Measurements from ENCODE around the gene CHCHD10.
A peak's percentile ranks its signal among the peaks of the same experiment; 100 is the strongest.

The CHCHD10 gene

DNA sequence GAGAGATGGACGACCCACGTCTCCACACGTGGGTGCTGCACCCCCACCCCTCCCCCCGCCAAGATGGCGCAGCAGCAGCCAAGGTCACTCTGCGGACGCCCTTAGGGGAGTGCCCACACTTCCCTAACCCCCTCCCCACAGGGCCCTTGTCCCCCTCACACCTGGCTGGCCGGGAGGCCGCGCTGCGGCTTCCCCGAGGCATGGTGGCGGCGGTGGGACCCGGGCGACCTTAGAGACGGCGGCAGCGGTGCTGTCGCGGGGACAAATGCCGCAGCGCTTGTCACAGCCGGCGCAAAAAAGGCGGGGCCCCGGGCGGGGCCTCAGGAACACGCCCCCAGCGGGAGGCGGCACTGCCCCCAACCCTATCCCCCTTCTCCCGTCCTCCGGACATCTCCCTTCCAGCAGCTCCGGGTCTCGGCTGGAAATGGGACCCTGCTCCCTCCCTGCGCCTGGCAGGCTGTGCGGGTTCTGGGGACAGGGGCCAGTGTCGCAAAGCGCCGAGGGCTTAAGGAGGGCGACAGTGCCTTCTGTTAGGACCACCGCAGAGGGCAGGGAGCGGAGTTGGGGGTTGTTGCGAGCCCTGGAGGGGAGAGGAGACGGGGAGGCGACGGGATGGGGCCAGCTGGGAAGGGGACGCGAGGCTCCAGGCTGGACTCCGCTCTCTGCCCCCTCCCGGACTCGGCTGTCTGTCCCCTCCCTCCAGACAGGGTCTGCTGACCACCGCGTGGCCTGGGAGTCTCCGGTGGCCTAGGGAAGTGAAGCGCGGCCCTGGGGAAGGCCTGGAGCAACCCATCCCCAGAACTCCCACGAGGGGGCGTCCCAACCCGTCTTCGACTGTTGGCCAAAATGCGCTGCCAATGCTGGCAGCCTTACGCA, at the start of gene CHCHD10:
Gene CHCHD10 (minus strand): TSS at position 300 of the 876 bp plus-strand sequence. CDS start 98 bp downstream, at position 202.
- peak; percentile 92 for DNase-seq
- peaks cover 30% of the 10 kb centered on the region for H3K36me3 Mint-ChIP-seq (ENCODE audit: low read depth)
- peak within 1 kb of the TSS; percentile 88 for H3K27ac Mint-ChIP-seq
- peaks cover 50% of the 10 kb centered on the region for H3K4me1 Mint-ChIP-seq (ENCODE audit: low read depth)
- no peaks in the 10 kb centered on the region for H3K27me3 Mint-ChIP-seq
- no peaks in the 10 kb centered on the region for H3K9me3 Mint-ChIP-seq
- H3K4me3 Mint-ChIP-seq, result peak within 1 kb of the TSS; percentile 85

DNA sequence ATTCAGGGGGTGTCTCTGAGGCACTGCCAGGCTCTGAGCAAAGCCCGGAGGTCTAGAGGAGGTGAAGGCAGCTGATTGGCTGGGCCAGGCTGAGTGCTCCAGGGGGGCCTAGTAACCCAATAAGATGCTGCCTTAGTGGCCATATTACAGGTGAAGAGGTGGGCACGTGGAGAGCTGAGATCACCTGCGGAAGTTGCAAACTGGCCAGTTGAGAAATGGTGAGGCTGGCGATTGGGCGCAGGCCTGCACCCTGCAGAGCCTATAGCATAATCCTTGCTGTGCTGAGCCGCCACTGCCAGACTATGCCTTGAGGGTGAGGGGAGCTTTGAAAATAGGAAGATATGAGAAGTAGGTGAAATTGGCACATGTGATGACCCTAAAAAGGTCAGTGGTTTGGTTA, 49.4 kb upstream of the CHCHD10 start:
- H3K4me3 Mint-ChIP-seq, result no peak overlapping the region
- peaks cover 92% of the 10 kb centered on the region for H3K36me3 Mint-ChIP-seq (ENCODE audit: low read depth)
- no peaks in the 10 kb centered on the region for H3K9me3 Mint-ChIP-seq

DNA sequence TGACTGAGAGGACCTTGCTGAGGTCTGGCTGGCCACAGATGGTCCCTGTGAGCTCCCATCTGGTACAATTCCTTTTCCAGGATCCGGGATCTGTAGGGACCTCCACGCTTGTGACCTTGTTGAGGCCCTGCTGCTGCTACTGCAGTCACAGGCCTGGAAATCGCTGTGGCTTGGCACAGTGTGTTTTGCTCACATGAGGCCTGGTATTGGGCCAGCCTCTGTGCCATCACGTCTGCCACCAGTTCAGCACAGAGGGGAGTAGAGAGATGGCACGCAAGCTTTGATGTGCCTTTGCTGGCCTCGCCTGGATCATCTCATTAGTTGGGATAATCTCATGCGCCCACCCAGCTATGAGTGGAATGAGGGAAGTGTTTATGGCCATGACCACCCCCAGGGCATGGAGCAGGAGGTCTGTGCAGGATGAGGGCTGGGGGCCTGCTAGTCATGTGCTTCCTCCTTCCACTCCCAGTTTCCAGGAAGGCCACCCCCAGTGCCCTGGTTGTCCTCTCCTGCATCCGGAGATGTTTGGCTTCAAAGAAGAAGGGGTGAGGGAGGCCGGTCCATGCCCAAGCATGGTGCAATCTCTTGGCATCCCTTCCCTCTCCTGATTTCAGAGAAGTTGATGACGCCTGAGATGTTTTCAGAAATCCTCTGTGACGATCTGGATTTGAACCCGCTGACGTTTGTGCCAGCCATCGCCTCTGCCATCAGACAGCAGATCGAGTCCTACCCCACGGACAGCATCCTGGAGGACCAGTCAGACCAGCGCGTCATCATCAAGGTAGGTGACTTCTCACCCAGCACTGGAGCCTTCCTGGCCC, 48.6 kb upstream of the CHCHD10 start:
- DNase-seq, result no peak

More for the DNA sequence above, 49.4 kb upstream of the CHCHD10 start:
- Mint-ChIP-seq H3K27ac (no peak overlapping the region), H3K27me3 (no peaks in the 10 kb centered on the region), H3K4me1 (ENCODE audit: low read depth) (peaks cover 6% of the 10 kb centered on the region)
- no peak for DNase-seq

DNA sequence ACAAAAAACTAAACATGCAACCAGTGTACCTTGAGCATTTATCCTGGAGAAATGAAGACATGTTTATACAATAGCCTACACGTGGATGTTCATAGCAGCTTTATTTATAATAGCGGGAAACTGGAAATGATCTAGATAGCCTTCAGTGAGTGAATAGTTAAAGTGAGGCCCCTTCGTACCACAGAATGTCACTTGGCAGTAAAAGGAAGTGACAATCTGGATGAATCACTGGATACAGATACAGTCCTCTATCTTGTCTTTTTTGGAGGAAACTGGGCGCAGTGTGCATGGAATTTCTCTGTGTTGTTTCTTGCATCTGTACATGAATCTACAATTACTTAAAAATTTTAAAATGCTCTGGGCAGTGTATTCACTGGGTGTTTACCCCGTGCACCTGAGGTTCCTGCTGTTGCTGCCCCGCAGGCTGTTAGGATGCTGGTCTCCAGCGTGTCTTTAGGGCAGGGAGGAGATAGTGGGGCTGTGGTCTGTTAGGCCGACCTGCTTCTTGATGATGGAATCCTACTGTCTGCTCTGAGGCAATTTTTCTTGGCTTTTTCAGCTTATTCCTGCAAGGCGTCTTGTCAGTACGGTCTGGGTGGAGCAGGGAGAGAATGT, 47.9 kb upstream of the CHCHD10 start:
- no peak overlapping the region for H3K4me3 Mint-ChIP-seq
- peaks cover 3% of the 10 kb centered on the region for H3K4me1 Mint-ChIP-seq (ENCODE audit: low read depth)
- no peaks in the 10 kb centered on the region for H3K9me3 Mint-ChIP-seq
- H3K27me3 Mint-ChIP-seq, result no peaks in the 10 kb centered on the region
- DNase-seq, result no peak
- no peak overlapping the region for H3K27ac Mint-ChIP-seq
- H3K36me3 Mint-ChIP-seq (ENCODE audit: low read depth), result peaks cover 91% of the 10 kb centered on the region

More for the DNA sequence above, 48.6 kb upstream of the CHCHD10 start:
- H3K27me3 Mint-ChIP-seq, result no peaks in the 10 kb centered on the region
- H3K4me3 Mint-ChIP-seq, result no peak overlapping the region
- peaks cover 91% of the 10 kb centered on the region for H3K36me3 Mint-ChIP-seq (ENCODE audit: low read depth)
- H3K4me1 Mint-ChIP-seq (ENCODE audit: low read depth), result peaks cover 6% of the 10 kb centered on the region
- no peaks in the 10 kb centered on the region for H3K9me3 Mint-ChIP-seq
- no peak overlapping the region for H3K27ac Mint-ChIP-seq

DNA sequence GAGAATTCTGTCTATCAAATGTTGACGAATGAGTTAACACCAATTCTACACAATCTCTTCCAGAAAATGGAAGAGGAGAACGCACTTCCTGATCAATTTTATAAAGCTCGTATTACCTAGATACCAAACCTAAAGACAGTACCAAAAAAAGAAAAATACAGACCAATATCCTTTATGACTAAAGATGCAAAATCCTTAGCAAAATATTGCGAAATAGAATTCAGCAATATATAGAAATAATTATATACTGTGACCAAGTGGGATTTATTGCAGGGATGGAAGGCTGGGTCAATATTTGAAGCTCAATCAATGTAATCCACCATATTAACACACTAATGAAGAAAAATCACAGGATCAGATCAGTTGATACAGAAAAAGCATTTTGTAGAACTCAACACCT, 44.6 kb upstream of the CHCHD10 start:
- H3K27me3 Mint-ChIP-seq, result no peaks in the 10 kb centered on the region
- DNase-seq, result no peak
- no peak overlapping the region for H3K27ac Mint-ChIP-seq
- H3K9me3 Mint-ChIP-seq, result no peaks in the 10 kb centered on the region
- peaks cover 72% of the 10 kb centered on the region for H3K36me3 Mint-ChIP-seq (ENCODE audit: low read depth)
- no peaks in the 10 kb centered on the region for H3K4me1 Mint-ChIP-seq (ENCODE audit: low read depth)
- H3K4me3 Mint-ChIP-seq, result no peak overlapping the region

DNA sequence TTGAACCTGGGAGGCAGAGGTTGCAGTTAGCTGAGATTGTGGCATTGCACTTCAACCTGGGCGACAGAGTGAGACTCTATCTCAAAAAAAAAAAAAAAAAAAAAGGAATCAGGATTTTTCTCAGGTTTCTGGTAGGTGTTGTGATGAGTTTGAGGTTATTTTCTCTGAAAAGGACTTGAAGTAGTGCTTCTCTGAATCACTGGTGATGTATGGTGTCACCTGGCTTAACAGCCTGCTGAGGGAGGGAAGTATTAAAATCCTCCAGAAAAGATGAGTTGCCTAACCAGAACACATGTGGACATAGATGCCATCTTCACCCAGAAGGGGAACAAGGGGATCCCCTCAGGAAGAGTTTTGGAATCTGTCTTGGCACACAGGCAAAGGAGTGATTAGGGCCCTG, 39.1 kb upstream of the CHCHD10 start:
- DNase-seq, result no peak
- H3K27me3 Mint-ChIP-seq, result no peaks in the 10 kb centered on the region
- peaks cover 81% of the 10 kb centered on the region for H3K36me3 Mint-ChIP-seq (ENCODE audit: low read depth)
- H3K4me1 Mint-ChIP-seq (ENCODE audit: low read depth), result no peaks in the 10 kb centered on the region
- H3K27ac Mint-ChIP-seq, result peak overlapping the region; percentile 41
- no peak overlapping the region for H3K4me3 Mint-ChIP-seq
- no peaks in the 10 kb centered on the region for H3K9me3 Mint-ChIP-seq

DNA sequence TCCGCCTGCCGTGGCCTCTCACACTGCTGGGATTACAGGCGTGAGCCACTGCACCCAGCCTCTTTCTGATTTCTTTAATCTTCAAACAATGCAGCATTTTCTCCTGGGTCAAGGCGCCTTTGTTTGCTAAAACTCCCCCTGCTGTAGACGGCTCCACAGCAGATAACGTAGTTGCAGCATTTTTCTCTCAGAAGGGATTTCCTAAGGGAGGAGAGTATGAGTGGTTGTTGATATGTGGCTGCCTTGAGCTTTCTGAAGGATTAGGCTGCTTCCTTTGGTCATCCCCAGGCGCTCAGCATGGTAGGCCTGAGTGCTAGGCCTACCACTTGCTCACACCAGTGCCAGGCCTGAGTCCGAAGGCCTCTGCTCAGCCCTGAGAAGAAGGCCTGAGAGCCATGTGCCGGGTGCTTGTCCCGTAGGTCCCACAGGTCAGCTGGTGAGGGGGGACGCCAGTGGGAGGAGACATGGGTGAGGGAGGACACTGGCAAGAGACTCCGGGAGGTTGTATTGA, 37.1 kb upstream of the CHCHD10 start:
- no peaks in the 10 kb centered on the region for H3K4me1 Mint-ChIP-seq (ENCODE audit: low read depth)

DNA sequence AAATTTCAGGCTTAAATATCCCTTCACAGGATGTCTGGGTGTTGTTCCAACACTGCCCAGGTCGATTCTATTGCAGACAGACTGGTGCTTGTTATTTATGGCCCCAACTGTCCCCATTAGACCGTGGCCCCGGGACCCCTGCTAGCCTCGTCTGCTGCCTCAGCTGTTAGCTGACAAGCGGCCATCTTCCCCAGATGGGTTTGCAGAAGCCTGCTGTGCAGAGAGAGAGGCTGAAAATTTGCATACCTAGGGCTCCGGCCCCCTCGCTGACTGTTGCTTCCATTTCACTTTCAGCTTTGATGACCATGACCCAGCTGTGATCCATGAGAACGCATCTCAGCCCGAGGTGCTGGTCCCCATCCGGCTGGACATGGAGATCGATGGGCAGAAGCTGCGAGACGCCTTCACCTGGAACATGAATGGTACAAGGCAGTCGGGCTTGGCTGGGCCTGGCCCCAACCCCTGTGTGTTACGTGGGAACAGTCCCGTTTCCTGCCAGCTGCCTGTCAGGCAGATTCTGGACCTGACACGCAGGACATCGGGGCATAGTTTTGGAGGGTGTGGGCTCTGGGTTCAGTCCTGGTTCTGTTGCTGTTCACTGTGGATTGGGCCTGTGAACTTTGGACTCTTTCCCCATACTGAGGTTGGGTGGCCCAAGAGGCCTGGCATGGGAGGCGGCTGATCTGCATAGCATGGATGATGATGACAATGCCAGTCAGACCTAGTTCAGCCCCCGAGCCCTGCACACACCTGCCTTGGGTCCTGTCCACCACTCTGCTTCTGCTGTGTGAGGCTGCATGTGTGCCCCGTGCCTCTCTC, 35.4 kb upstream of the CHCHD10 start:
- Mint-ChIP-seq H3K27me3 (no peaks in the 10 kb centered on the region), H3K4me3 (no peak overlapping the region), H3K27ac (no peak overlapping the region), H3K9me3 (no peaks in the 10 kb centered on the region), H3K36me3 (ENCODE audit: low read depth) (peaks cover 90% of the 10 kb centered on the region), H3K4me1 (ENCODE audit: low read depth) (no peaks in the 10 kb centered on the region)
- no peak for DNase-seq

More for the DNA sequence above, 37.1 kb upstream of the CHCHD10 start:
- no peak for DNase-seq
- no peak overlapping the region for H3K4me3 Mint-ChIP-seq
- H3K9me3 Mint-ChIP-seq, result no peaks in the 10 kb centered on the region
- peaks cover 84% of the 10 kb centered on the region for H3K36me3 Mint-ChIP-seq (ENCODE audit: low read depth)
- H3K27me3 Mint-ChIP-seq, result no peaks in the 10 kb centered on the region
- H3K27ac Mint-ChIP-seq, result no peak overlapping the region

DNA sequence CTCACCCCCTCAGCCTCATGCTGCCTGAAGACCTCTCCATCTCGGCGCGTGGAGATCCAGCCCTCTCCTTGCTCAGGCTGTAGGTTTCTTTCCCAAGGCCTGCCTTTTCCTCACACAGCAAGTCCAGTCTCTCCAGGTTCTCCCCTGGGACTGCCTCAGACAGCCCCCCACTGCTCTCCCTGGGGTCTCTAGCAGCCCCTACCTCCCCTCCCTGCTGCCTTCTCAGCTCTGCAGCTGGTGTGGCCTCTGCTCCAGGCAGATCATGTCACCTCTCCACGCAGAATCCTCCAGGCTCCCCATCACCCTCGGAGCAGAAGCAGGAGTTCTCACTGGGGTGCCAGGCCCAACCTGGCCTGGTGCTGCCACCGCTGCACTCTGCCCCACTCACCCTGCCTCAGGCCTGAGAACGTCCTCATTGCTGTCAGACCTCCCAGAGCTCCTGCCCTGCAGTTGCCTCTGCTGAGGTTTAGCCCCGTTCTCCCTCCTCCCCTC, 34.2 kb upstream of the CHCHD10 start:
- H3K4me3 Mint-ChIP-seq, result no peak overlapping the region
- H3K36me3 Mint-ChIP-seq (ENCODE audit: low read depth), result peaks cover 91% of the 10 kb centered on the region
- H3K27ac Mint-ChIP-seq, result no peak overlapping the region
- no peak for DNase-seq
- no peaks in the 10 kb centered on the region for H3K9me3 Mint-ChIP-seq
- H3K27me3 Mint-ChIP-seq, result no peaks in the 10 kb centered on the region
- H3K4me1 Mint-ChIP-seq (ENCODE audit: low read depth), result no peaks in the 10 kb centered on the region

DNA sequence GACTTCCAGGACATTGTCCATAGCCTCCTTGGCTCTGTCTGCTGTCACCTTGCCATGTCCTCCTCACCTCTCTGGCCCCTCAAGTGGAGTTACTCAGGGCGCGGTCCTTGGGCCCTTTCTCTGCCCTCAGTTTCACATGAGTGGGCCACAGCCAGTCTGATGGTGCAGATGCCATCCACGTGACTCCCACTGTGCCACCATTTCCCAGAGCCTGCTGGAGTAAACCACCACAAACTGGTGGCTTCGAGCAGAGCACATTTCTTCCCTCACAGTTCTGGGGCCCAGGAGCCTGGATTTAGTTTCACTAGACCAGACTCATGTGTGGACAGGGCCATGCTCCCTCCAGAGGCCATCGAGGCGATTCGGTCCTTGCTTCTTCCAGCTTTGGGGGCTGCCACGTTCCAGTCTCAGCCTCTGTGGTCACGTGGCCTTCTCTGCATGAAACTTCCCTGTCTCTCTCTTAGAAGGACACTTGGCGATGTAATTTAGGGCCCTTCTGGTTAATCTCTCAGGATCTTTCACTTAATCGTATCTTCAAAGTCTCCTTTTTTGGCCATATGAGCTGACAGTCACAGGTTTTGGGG, 33.6 kb upstream of the CHCHD10 start:
- Mint-ChIP-seq H3K27ac (no peak overlapping the region), H3K36me3 (ENCODE audit: low read depth) (peaks cover 89% of the 10 kb centered on the region)

DNA sequence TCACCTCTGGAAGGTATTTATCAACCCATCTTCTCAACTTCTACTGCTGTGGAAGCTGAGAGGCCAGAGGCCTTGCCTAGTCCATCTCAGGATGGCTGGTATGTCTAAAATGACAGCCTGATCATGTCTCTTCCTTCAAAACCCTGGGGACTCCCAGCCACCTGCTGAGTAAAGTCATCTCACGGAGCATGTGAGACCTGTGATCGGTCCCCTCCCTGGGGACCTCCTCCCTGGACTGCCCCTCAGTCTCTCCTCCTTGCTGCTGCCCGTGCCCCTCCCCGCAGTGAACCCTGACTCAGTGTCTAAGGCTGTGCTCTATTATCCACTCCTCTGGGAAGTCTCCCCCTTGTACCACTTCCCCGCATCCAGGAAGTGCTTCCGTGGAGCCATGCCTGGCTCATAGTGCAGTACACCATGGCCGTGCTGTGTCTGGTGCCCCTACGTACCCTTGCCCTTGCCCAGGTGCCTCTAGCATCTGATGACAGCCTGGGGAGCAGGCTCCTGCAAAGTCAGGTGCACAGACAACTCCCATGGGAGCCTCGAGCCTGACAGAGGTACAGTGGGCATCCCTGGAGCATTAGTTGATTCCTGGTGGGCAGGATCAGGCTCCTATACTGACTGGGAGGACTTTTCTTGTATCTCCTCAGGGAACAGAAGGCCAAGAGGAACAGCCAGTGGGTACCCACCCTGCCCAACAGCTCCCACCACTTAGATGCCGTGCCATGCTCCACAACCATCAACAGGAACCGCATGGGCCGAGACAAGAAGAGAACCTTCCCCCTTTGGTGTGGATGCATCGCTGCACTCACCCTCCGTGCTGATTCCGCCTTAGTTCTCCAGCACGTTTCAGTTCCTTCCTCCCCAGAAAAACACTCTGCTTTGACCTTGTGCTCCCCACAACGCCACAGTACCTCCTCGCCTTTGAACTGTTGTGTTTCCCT, 32.8 kb upstream of the CHCHD10 start:
- Mint-ChIP-seq H3K4me3 (no peak overlapping the region), H3K27ac (no peak overlapping the region), H3K27me3 (no peaks in the 10 kb centered on the region), H3K36me3 (ENCODE audit: low read depth) (peaks cover 89% of the 10 kb centered on the region), H3K9me3 (no peaks in the 10 kb centered on the region), H3K4me1 (ENCODE audit: low read depth) (no peaks in the 10 kb centered on the region)
- DNase-seq, result no peak

More for the DNA sequence above, 33.6 kb upstream of the CHCHD10 start:
- H3K9me3 Mint-ChIP-seq, result no peaks in the 10 kb centered on the region
- H3K27me3 Mint-ChIP-seq, result no peaks in the 10 kb centered on the region
- DNase-seq, result no peak
- H3K4me3 Mint-ChIP-seq, result no peak overlapping the region
- H3K4me1 Mint-ChIP-seq (ENCODE audit: low read depth), result no peaks in the 10 kb centered on the region

DNA sequence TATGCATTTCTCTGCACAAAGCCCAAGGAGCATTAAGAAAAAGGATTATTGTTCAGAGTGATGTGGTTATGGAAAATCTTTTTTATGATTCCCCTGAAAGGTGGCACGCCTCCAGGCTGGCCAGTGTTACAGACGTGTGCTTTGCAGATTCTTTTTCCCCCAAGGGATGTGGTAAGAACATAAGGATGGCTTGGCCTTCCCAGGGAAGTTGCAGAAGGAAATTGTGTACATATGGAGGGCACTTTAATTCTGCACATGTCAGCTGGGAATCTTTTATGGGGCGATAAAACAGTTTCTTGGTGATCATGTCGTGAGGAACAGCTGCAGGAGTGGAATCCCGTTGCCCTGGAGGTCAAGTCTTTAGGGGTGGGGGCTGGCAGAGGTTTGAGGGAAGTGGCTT, 28.7 kb upstream of the CHCHD10 start:
- Mint-ChIP-seq H3K9me3 (no peaks in the 10 kb centered on the region), H3K27ac (no peak overlapping the region), H3K27me3 (no peaks in the 10 kb centered on the region), H3K4me1 (ENCODE audit: low read depth) (peaks cover 11% of the 10 kb centered on the region), H3K4me3 (no peak overlapping the region), H3K36me3 (ENCODE audit: low read depth) (peaks cover 86% of the 10 kb centered on the region)
- no peak for DNase-seq
